ENCODE measurements around the gene GCK.

DNA sequence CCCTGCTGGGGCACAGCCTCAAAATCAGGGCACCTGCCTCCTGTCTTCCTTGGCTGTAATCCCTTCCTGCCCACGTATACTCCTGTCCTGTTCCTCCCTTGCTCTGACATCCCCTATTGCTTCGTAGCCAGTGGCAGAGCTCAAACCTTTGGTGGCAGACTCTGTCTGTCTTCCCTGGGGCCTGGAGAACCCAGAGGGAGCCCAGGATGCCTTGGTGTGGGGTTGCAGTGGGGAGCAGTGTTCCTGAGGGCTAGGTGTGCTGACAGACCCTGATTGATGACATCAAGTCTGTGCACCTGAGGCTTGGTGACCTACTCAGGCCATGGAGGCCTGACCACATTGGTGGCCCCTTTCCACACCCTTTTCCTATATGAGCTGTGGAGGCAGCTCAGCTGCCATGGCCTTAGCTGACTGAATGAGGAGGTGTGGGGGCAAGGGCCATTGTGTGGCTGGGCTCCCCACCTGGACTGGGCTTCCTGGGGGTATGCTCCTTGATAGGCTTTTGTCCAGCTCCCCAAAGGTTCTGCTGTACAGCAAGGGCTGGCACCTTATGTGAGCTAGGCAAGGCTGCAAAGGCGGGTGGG is 5.4 kb upstream of the GCK start:
- TF ChIP-seq EP300 (IDR thresholded peaks at IDR 0.05; ENCODE audit: borderline replicate concordance), result no peak
- TF ChIP-seq TCF12 (IDR thresholded peaks at IDR 0.05; ENCODE audit: low read depth), result no peak
